ENCODE data around the gene EFCAB13. TPM values are rescaled to one million over a fixed set of nuclear protein-coding genes. Genes with fewer than 3 reads are reported as not detected.

EFCAB13 gene
- total and polyA plus RNA-seq, 2 donors from 2014 or later: 2.2 to 18.8 TPM

GRCh38 chr17:47330548-47330947, 6.8 kb downstream of the EFCAB13 start:
- Histone ChIP-seq H3K36me3 (ENCODE audit: control insufficient read depth in 2 of 3, insufficient read depth in 3 of 3, low read length in 3 of 3) (no peaks in the 10 kb centered on the region), H3K9ac (ENCODE audit: low read length in 3 of 3) (no peak overlapping the region), H3K4me1 (ENCODE audit: control insufficient read depth in 2 of 3, insufficient read depth in 2 of 3, low read depth in 1 of 3, low read length in 3 of 3) (no peaks in the 10 kb centered on the region), H3K4me3 (ENCODE audit: low read length in 3 of 3) (no peak overlapping the region), H3K9me3 (ENCODE audit: control insufficient read depth in 2 of 3, insufficient read depth in 1 of 3, low read length in 3 of 3) (no peaks in the 10 kb centered on the region), H3K27me3 (ENCODE audit: control insufficient read depth, insufficient read depth, low read length) (no peaks in the 10 kb centered on the region), H3K27ac (ENCODE audit: low read depth in 2 of 2, low read length in 2 of 2) (no peak overlapping the region)
- TF ChIP-seq CTCF (IDR thresholded peaks at IDR 0.05; ENCODE audit: borderline replicate concordance, extremely low read depth, insufficient read depth): no peak
- intact Hi-C loops (cut with DNase I): no loop called here
- FAIRE-seq: no peak
- DNase-seq: no peak

- no peak overlapping the region for H3K4me3 ChIP-seq (ENCODE audit: low read length in 3 of 3)
- no peaks in the 10 kb centered on the region for H3K27me3 ChIP-seq (ENCODE audit: control insufficient read depth, insufficient read depth, low read length)
- DNase-seq (no peak), FAIRE-seq (no peak)
- no peaks in the 10 kb centered on the region for H3K9me3 ChIP-seq (ENCODE audit: control insufficient read depth in 2 of 3, insufficient read depth in 1 of 3, low read length in 3 of 3)
- H3K36me3 ChIP-seq (ENCODE audit: control insufficient read depth in 2 of 3, insufficient read depth in 3 of 3, low read length in 3 of 3): no peaks in the 10 kb centered on the region
- H3K27ac ChIP-seq (ENCODE audit: low read depth in 2 of 2, low read length in 2 of 2): no peak overlapping the region
- H3K9ac ChIP-seq (ENCODE audit: low read length in 3 of 3): no peak overlapping the region
- no peaks in the 10 kb centered on the region for H3K4me1 ChIP-seq (ENCODE audit: control insufficient read depth in 2 of 3, insufficient read depth in 2 of 3, low read depth in 1 of 3, low read length in 3 of 3)
- intact Hi-C loops (cut with DNase I): no loop called here
- no peak for TF ChIP-seq CTCF (IDR thresholded peaks at IDR 0.05; ENCODE audit: borderline replicate concordance, extremely low read depth, insufficient read depth)
These were observed 8.5 kb downstream of the EFCAB13 start for GRCh38 chr17:47332287-47332686.

GRCh38 chr17:47335101-47335936, 11.6 kb downstream of the EFCAB13 start:
- intact Hi-C loops (cut with DNase I): no loop called here
- no peak overlapping the region for H3K27ac ChIP-seq (ENCODE audit: low read depth in 2 of 2, low read length in 2 of 2)
- no peaks in the 10 kb centered on the region for H3K36me3 ChIP-seq (ENCODE audit: control insufficient read depth in 2 of 3, insufficient read depth in 3 of 3, low read length in 3 of 3)
- TF ChIP-seq CTCF (IDR thresholded peaks at IDR 0.05; ENCODE audit: borderline replicate concordance, extremely low read depth, insufficient read depth): no peak
- H3K27me3 ChIP-seq (ENCODE audit: control insufficient read depth, insufficient read depth, low read length): no peaks in the 10 kb centered on the region
- H3K4me3 ChIP-seq (ENCODE audit: low read length in 3 of 3): no peak overlapping the region
- no peak for FAIRE-seq
- no peaks in the 10 kb centered on the region for H3K9me3 ChIP-seq (ENCODE audit: control insufficient read depth in 2 of 3, insufficient read depth in 1 of 3, low read length in 3 of 3)
- DNase-seq: no peak
- no peak overlapping the region for H3K9ac ChIP-seq (ENCODE audit: low read length in 3 of 3)
- H3K4me1 ChIP-seq (ENCODE audit: control insufficient read depth in 2 of 3, insufficient read depth in 2 of 3, low read depth in 1 of 3, low read length in 3 of 3): no peaks in the 10 kb centered on the region

Measured in kidney (tissue), 14 donors.